HG03571 (cell line): ENCODE data around the gene MCCD1.
"Not testable (repeated sequence)": the region's sequence is repeated elsewhere in the genome, so short reads cannot be mapped to it uniquely, and the experiment has no call there.

Source experiments
- ATAC-seq: cut with Tn5 transposase; IDR thresholded peaks from one replicate; pipeline ENCODE4 v1.9.1; 2021; ENCODE audit not compliant: unreplicated experiment

MCCD1 gene

GRCh38 chr6:31528821-31529328 lies at the start of gene MCCD1:
Gene MCCD1, plus strand, starts transcription at chr6:31528962. Its CDS starts 53 bp downstream, at chr6:31529015.
- no peak for ATAC-seq

GRCh38 chr6:31479151-31479932 lies 49.4 kb upstream of the MCCD1 start:
- ATAC-seq: no peak

GRCh38 chr6:31479933-31480535 lies 48.7 kb upstream of the MCCD1 start:
- ATAC-seq: no peak

GRCh38 chr6:31480574-31480973 lies 48.2 kb upstream of the MCCD1 start:
- ATAC-seq: no peak

- no peak for ATAC-seq
Observed at GRCh38 chr6:31483392-31483791, 45.4 kb upstream of the MCCD1 start.

GRCh38 chr6:31485055-31485454 lies 43.7 kb upstream of the MCCD1 start:
- ATAC-seq: no peak

- ATAC-seq: not testable (repeated sequence)
Observed at GRCh38 chr6:31486065-31486837, 42.5 kb upstream of the MCCD1 start.

GRCh38 chr6:31487674-31488073 lies 41.1 kb upstream of the MCCD1 start:
- ATAC-seq: not testable (repeated sequence)

GRCh38 chr6:31489086-31489485 lies 39.7 kb upstream of the MCCD1 start:
- no peak for ATAC-seq

- no peak for ATAC-seq
Observed at GRCh38 chr6:31490115-31490873, 38.5 kb upstream of the MCCD1 start.

GRCh38 chr6:31493550-31493874 lies 35.2 kb upstream of the MCCD1 start:
- not testable (repeated sequence) for ATAC-seq

- no peak for ATAC-seq
Observed at GRCh38 chr6:31493875-31494694, 34.7 kb upstream of the MCCD1 start.

- no peak for ATAC-seq
Observed at GRCh38 chr6:31495580-31495979, 33.2 kb upstream of the MCCD1 start.

GRCh38 chr6:31496826-31497225 lies 31.9 kb upstream of the MCCD1 start:
- not testable (repeated sequence) for ATAC-seq

- ATAC-seq: peak; percentile 35
Observed at GRCh38 chr6:31497531-31498476, 31.0 kb upstream of the MCCD1 start, which contains the start of gene MICB. Gene MICB, plus strand, starts transcription at chr6:31498145. Its CDS starts 49 bp downstream, at chr6:31498194.

GRCh38 chr6:31498748-31499147 lies 30.0 kb upstream of the MCCD1 start:
- ATAC-seq: no peak

- ATAC-seq: not testable (repeated sequence)
Observed at GRCh38 chr6:31499648-31500047, 29.1 kb upstream of the MCCD1 start.

GRCh38 chr6:31502586-31502985 lies 26.2 kb upstream of the MCCD1 start:
- no peak for ATAC-seq

- ATAC-seq: not testable (repeated sequence)
Observed at GRCh38 chr6:31509036-31509435, 19.7 kb upstream of the MCCD1 start.
